Epithelial cell of proximal tubule (primary cell): ENCODE data around the gene TFIP11. TPM values are rescaled to one million over a fixed set of nuclear protein-coding genes. Genes with fewer than 3 reads are reported as not detected.

ENCODE experiments used
- DNase-seq: peaks from one replicate; pipeline ENCODE4 v3.0.0-alpha.2; 2011; ENCODE audit warnings: low read depth
- H3K4me3 ChIP-seq: 2 replicates; pipeline ENCODE4 v1.5.1; 2011; ENCODE audit warnings: low read depth, mild to moderate bottlenecking, low read length
- CTCF ChIP-seq: conservative IDR thresholded peaks from 2 replicates; pipeline ENCODE4 v1.5.1; 2012; ENCODE audit warnings: low read depth, mild to moderate bottlenecking, low read length
- total RNA-seq: library from RNA; depleted of rRNA; stranded (reverse); fragments of >200 nt; gene quantifications from 2 replicates; pipeline ENCODE4 v1.2.3, GENCODE V29; 2015

TFIP11 gene
- total RNA-seq, 1 donor from 2014 or later: 17.8 TPM

- TF ChIP-seq CTCF: peak; percentile 91
- H3K4me3 ChIP-seq: no peak overlapping the region
- no peak for DNase-seq
These were observed 51.0 kb downstream of the TFIP11 start for GRCh38 chr22:26461188-26461810.

DNA sequence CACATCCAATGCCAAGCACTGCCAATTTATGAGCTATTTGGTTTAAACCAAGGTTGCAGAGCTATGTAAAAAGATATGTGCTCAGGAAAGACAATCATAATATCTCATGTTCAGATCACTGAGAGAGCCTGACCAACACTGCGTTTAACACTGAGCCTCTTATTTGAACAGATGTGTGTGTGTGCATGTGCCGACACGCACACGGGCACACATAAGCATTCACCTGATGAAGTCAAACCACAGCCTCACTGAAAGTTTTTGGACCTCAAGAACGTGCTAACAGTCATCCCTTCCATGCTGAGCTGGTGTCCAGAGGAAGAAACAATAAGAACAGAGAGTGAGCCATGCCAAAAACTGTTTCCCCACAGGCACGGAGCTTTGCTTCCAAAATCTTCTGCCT, 52.1 kb downstream of the TFIP11 start:
- DNase-seq: no peak
- no peak for TF ChIP-seq CTCF
- H3K4me3 ChIP-seq: no peak overlapping the region

- no peak for TF ChIP-seq CTCF
- H3K4me3 ChIP-seq: no peak overlapping the region
- DNase-seq: no peak
These were observed 54.5 kb downstream of the TFIP11 start for GRCh38 chr22:26457661-26458272.

GRCh38 chr22:26453812-26454500, 58.3 kb downstream of the TFIP11 start:
- no peak overlapping the region for H3K4me3 ChIP-seq
- TF ChIP-seq CTCF: no peak
- no peak for DNase-seq

DNA sequence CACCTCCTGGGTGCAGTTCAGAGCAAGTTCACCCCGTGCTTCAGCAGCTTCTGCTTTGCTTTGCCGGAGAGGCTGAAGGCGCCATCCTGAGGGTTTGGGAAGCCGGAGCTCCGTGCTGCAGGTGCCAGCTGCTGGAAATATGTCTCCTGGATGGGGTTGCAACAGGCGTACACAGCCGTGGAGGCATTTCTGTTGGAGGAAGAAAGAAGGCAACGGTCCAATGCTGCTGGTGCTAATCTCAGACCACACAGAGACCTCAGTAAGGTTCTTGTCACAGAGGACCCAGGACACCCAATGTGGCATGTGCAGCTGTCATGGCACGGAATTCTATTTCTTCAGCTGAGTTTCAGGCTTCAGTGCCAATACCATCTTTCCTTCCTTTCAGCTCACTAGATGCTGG, 59.1 kb downstream of the TFIP11 start:
- H3K4me3 ChIP-seq: no peak overlapping the region
- DNase-seq: no peak
- no peak for TF ChIP-seq CTCF

- no peak for TF ChIP-seq CTCF
- H3K4me3 ChIP-seq: no peak overlapping the region
- no peak for DNase-seq
These were observed 59.8 kb downstream of the TFIP11 start for GRCh38 chr22:26452236-26453016.
